Inflammatory macrophage treated with lipopolysaccharide for 4 hours (primary cell): ENCODE measurements around the gene TTLL4.

Experiments
- DNase-seq: peaks from one replicate; pipeline ENCODE4 v3.0.0-alpha.2; 2020

TTLL4 gene

GRCh38 chr2:218716070-218716469 is 5.4 kb downstream of the TTLL4 start:
- no peak for DNase-seq

GRCh38 chr2:218717262-218717661 is 6.6 kb downstream of the TTLL4 start:
- DNase-seq, result peak; percentile 33

GRCh38 chr2:218718058-218718457 is 7.4 kb downstream of the TTLL4 start:
- DNase-seq, result peak; percentile 24

- DNase-seq, result no peak
Measured at GRCh38 chr2:218719457-218719856, 8.8 kb downstream of the TTLL4 start.

GRCh38 chr2:218720048-218721041 is 9.7 kb downstream of the TTLL4 start:
- DNase-seq, result no peak

GRCh38 chr2:218721488-218721887 is 10.9 kb downstream of the TTLL4 start:
- no peak for DNase-seq

GRCh38 chr2:218721934-218722333 is 11.3 kb downstream of the TTLL4 start:
- DNase-seq, result no peak

GRCh38 chr2:218722419-218722818 is 11.8 kb downstream of the TTLL4 start:
- DNase-seq, result no peak

- peak; percentile 40 for DNase-seq
Measured at GRCh38 chr2:218722876-218723785, 12.5 kb downstream of the TTLL4 start.

- DNase-seq, result no peak
Measured at GRCh38 chr2:218726004-218726574, 15.5 kb downstream of the TTLL4 start.

- peak; percentile 62 for DNase-seq
Measured at GRCh38 chr2:218727502-218728165, 17.0 kb downstream of the TTLL4 start.

GRCh38 chr2:218729640-218730039 is 19.0 kb downstream of the TTLL4 start:
- peak; percentile 47 for DNase-seq

- DNase-seq, result no peak
Measured at GRCh38 chr2:218732052-218732760, 21.6 kb downstream of the TTLL4 start.

GRCh38 chr2:218732761-218733158 is 22.1 kb downstream of the TTLL4 start:
- DNase-seq, result no peak

- DNase-seq, result peak; percentile 99
Measured at GRCh38 chr2:218733171-218734021, 22.8 kb downstream of the TTLL4 start.

- DNase-seq, result peak; percentile 39
Measured at GRCh38 chr2:218734190-218734975, 23.7 kb downstream of the TTLL4 start.

GRCh38 chr2:218736531-218736930 is 25.9 kb downstream of the TTLL4 start:
- no peak for DNase-seq

GRCh38 chr2:218743068-218743467 is 32.4 kb downstream of the TTLL4 start:
- peak; percentile 89 for DNase-seq

GRCh38 chr2:218744615-218745014 is 34.0 kb downstream of the TTLL4 start:
- DNase-seq, result peak; percentile 96

- DNase-seq, result peak; percentile 97
Measured at GRCh38 chr2:218745160-218745558, 34.5 kb downstream of the TTLL4 start.
